Stimulated activated CD4-positive, alpha-beta T cell treated with anti-CD3 and anti-CD28 coated beads, Interleukin-1b, Interleukin-23, amount 100 ng/mL, for 1 hour (primary cell): ENCODE measurements around the gene RBMS3.

ENCODE experiments used
- DNase-seq, 2 donors: peaks; one replicate each; pipeline ENCODE4 v3.0.0-alpha.2; 2020; ENCODE audit warnings: low read depth in 2 of 2

Gene RBMS3

GRCh38 chr3:29525254-29525881 is 244.5 kb downstream of the RBMS3 start:
- DNase-seq = no peak

- no peak for DNase-seq
Observed at GRCh38 chr3:29527246-29527645, 246.4 kb downstream of the RBMS3 start.

GRCh38 chr3:29531644-29532043 is 250.8 kb downstream of the RBMS3 start:
- DNase-seq = no peak

- no peak for DNase-seq
Observed at GRCh38 chr3:29532473-29532872, 251.6 kb downstream of the RBMS3 start.

- no peak for DNase-seq
Observed at GRCh38 chr3:29534006-29534405, 253.1 kb downstream of the RBMS3 start.

GRCh38 chr3:29536016-29536758 is 255.3 kb downstream of the RBMS3 start:
- DNase-seq = no peak

GRCh38 chr3:29537889-29538609 is 257.2 kb downstream of the RBMS3 start:
- no peak for DNase-seq

- DNase-seq = no peak
Observed at GRCh38 chr3:29538610-29538958, 257.7 kb downstream of the RBMS3 start.

- DNase-seq = no peak
Observed at GRCh38 chr3:29540544-29540943, 259.7 kb downstream of the RBMS3 start.

GRCh38 chr3:29544701-29545363 is 264.0 kb downstream of the RBMS3 start:
- no peak for DNase-seq

GRCh38 chr3:29545615-29546014 is 264.7 kb downstream of the RBMS3 start:
- no peak for DNase-seq

GRCh38 chr3:29552051-29552450 is 271.2 kb downstream of the RBMS3 start:
- no peak for DNase-seq

- DNase-seq = no peak
Observed at GRCh38 chr3:29554566-29554965, 273.7 kb downstream of the RBMS3 start.

- no peak for DNase-seq
Observed at GRCh38 chr3:29555590-29555989, 274.7 kb downstream of the RBMS3 start.

- no peak for DNase-seq
Observed at GRCh38 chr3:29557186-29557585, 276.3 kb downstream of the RBMS3 start.

GRCh38 chr3:29557825-29558224 is 277.0 kb downstream of the RBMS3 start:
- DNase-seq = no peak

GRCh38 chr3:29559741-29560465 is 279.0 kb downstream of the RBMS3 start:
- DNase-seq = no peak

- no peak for DNase-seq
Observed at GRCh38 chr3:29561651-29562149, 280.8 kb downstream of the RBMS3 start.

GRCh38 chr3:29565236-29565635 is 284.4 kb downstream of the RBMS3 start:
- no peak for DNase-seq

GRCh38 chr3:29567501-29567900 is 286.6 kb downstream of the RBMS3 start:
- DNase-seq = no peak

GRCh38 chr3:29568355-29568754 is 287.5 kb downstream of the RBMS3 start:
- no peak for DNase-seq

- DNase-seq = no peak
Observed at GRCh38 chr3:29576181-29576580, 295.3 kb downstream of the RBMS3 start.
